ENCODE measurements around the gene ATP9A. TPM values are rescaled to one million over a fixed set of nuclear protein-coding genes. Genes with fewer than 3 reads are reported as not detected.

Gene ATP9A
- total and polyA plus RNA-seq, 10 of the 15 experiments (the other 5 are each of a cell fraction or from before 2014, with no cell fraction given), result 0.03 to 0.81 (median 0.14) TPM

DNA sequence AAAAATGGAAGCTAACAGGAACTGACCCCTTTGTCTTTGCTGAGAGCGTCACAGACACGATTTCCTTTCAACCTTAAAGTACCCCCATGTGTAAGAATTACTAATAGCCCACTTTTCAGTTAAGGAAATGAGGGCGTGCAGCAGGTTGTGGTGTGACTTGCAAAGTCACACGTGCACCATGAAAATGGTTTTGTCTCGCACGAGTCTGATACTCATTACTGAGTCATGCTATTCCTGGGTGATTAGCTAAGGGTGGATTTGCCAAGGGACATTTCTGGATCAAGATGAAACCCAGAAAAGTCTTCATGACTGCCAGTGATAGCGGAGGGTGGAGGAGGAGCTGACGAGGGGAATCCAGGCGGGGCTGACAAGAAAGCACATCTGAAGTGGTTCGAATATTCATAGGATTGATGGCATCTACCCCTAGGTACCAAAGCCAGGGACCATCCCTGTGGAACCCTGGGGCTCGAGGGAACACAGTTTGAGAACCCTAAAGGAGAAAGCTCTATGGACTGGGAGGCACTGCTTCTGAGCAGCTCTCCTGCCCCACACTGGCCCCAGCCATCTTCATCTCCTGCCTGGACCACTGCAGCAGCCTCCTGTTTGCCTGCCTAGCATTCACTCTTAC is 213.5 kb downstream of the ATP9A start (continued):
- TF ChIP-seq, protein P1, sequence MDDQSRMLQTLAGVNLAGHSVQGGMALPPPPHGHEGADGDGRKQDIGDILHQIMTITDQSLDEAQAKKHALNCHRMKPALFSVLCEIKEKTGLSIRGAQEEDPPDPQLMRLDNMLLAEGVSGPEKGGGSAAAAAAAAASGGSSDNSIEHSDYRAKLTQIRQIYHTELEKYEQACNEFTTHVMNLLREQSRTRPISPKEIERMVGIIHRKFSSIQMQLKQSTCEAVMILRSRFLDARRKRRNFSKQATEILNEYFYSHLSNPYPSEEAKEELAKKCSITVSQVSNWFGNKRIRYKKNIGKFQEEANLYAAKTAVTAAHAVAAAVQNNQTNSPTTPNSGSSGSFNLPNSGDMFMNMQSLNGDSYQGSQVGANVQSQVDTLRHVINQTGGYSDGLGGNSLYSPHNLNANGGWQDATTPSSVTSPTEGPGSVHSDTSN (IDR thresholded peaks at IDR 0.05; ENCODE audit: insufficient replicate concordance, low read depth, low read length), result no peak
- TF ChIP-seq STAT3 (IDR thresholded peaks at IDR 0.05; ENCODE audit: low read depth, low read length), result no peak
- TF ChIP-seq, protein P2, sequence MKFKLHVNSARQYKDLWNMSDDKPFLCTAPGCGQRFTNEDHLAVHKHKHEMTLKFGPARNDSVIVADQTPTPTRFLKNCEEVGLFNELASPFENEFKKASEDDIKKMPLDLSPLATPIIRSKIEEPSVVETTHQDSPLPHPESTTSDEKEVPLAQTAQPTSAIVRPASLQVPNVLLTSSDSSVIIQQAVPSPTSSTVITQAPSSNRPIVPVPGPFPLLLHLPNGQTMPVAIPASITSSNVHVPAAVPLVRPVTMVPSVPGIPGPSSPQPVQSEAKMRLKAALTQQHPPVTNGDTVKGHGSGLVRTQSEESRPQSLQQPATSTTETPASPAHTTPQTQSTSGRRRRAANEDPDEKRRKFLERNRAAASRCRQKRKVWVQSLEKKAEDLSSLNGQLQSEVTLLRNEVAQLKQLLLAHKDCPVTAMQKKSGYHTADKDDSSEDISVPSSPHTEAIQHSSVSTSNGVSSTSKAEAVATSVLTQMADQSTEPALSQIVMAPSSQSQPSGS (IDR thresholded peaks at IDR 0.05; ENCODE audit: low read length), result 0 out of 2 replicates have a peak, but pooled peaks have one; percentile 22
- no peak for TF ChIP-seq ZNF24 (IDR thresholded peaks at IDR 0.05)
- TF ChIP-seq IKZF1 (conservative IDR thresholded peaks at IDR 0.05), result peak; percentile 21; the same call in 1 of the 2 replicates
- peak; percentile 36; the same call in 1 of the 2 replicates for TF ChIP-seq SPI1 (IDR thresholded peaks at IDR 0.05; ENCODE audit: borderline replicate concordance, insufficient read depth, low read depth, low read length)
- TF ChIP-seq RAD21 (IDR thresholded peaks at IDR 0.05; ENCODE audit: insufficient read depth, low read depth, low read length), result no peak
- no peak for TF ChIP-seq ZNF274 (IDR thresholded peaks at IDR 0.05; ENCODE audit: insufficient read depth, insufficient read length)

Measured in GM12878 (cell line).